ENCODE results near the gene NMRK1.

The NMRK1 gene

GRCh38 chr9:75087824-75088645 lies at the start of gene NMRK1, which contains the start of gene OSTF1:
Gene NMRK1, minus strand, starts transcription at chr9:75088155. Its CDS starts 5,040 bp downstream, at chr9:75083115.
Gene OSTF1, plus strand, starts transcription at chr9:75088514. Its CDS starts 179 bp downstream, at chr9:75088693.
- DNase-seq: peak; percentile 93

GRCh38 chr9:75134495-75134894 lies 46.5 kb upstream of the NMRK1 start:
- DNase-seq: no peak

- DNase-seq: no peak
These were observed 45.4 kb upstream of the NMRK1 start for GRCh38 chr9:75133396-75133795.

- DNase-seq: no peak
These were observed 44.3 kb upstream of the NMRK1 start for GRCh38 chr9:75132244-75132643.

- DNase-seq: no peak
These were observed 43.7 kb upstream of the NMRK1 start for GRCh38 chr9:75131700-75132099.

- no peak for DNase-seq
These were observed 42.8 kb upstream of the NMRK1 start for GRCh38 chr9:75130621-75131230.

- DNase-seq: no peak
These were observed 42.2 kb upstream of the NMRK1 start for GRCh38 chr9:75130172-75130571.

GRCh38 chr9:75128535-75128934 lies 40.6 kb upstream of the NMRK1 start:
- no peak for DNase-seq

- DNase-seq: no peak
These were observed 35.7 kb upstream of the NMRK1 start for GRCh38 chr9:75123696-75124095.

- DNase-seq: no peak
These were observed 34.1 kb upstream of the NMRK1 start for GRCh38 chr9:75121914-75122558.

GRCh38 chr9:75120686-75121085 lies 32.7 kb upstream of the NMRK1 start:
- no peak for DNase-seq

GRCh38 chr9:75117564-75117963 lies 29.6 kb upstream of the NMRK1 start:
- no peak for DNase-seq

- no peak for DNase-seq
These were observed 28.4 kb upstream of the NMRK1 start for GRCh38 chr9:75116306-75116705.

- DNase-seq: no peak
These were observed 24.8 kb upstream of the NMRK1 start for GRCh38 chr9:75112789-75113188.

GRCh38 chr9:75111019-75111622 lies 23.2 kb upstream of the NMRK1 start:
- no peak for DNase-seq

- no peak for DNase-seq
These were observed 21.4 kb upstream of the NMRK1 start for GRCh38 chr9:75109210-75109839.

- no peak for DNase-seq
These were observed 20.6 kb upstream of the NMRK1 start for GRCh38 chr9:75108571-75108970.

- no peak for DNase-seq
These were observed 18.9 kb upstream of the NMRK1 start for GRCh38 chr9:75106857-75107256.

- DNase-seq: no peak
These were observed 17.9 kb upstream of the NMRK1 start for GRCh38 chr9:75105841-75106240.

- DNase-seq: no peak
These were observed 17.1 kb upstream of the NMRK1 start for GRCh38 chr9:75105019-75105540.

GRCh38 chr9:75104607-75105006 lies 16.7 kb upstream of the NMRK1 start:
- no peak for DNase-seq

- no peak for DNase-seq
These were observed 14.3 kb upstream of the NMRK1 start for GRCh38 chr9:75102177-75102790.

Measured in NCI-H2171 treated with DMSO at 0.1 percent for 48 hours (cell line).